GM12873 (cell line): Measurements from ENCODE around the gene WDR89.

ENCODE experiments used
- CTCF ChIP-seq: IDR thresholded peaks from 2 replicates; pipeline ENCODE4 v1.5.1; 2012; ENCODE audit warnings: low read depth, mild to moderate bottlenecking, moderate library complexity, low read length, control low read depth; ENCODE audit not compliant: insufficient read depth; ENCODE audit errors: missing control alignments

Gene WDR89

GRCh38 chr14:63666335-63666734 is 24.7 kb upstream of the WDR89 start:
- TF ChIP-seq CTCF, result no peak

GRCh38 chr14:63663428-63664341 is 22.0 kb upstream of the WDR89 start:
- no peak for TF ChIP-seq CTCF

GRCh38 chr14:63662776-63663175 is 21.1 kb upstream of the WDR89 start:
- no peak for TF ChIP-seq CTCF

- no peak for TF ChIP-seq CTCF
Observed at GRCh38 chr14:63659726-63660125, 18.1 kb upstream of the WDR89 start.

- no peak for TF ChIP-seq CTCF
Observed at GRCh38 chr14:63656194-63656593, 14.5 kb upstream of the WDR89 start.

DNA sequence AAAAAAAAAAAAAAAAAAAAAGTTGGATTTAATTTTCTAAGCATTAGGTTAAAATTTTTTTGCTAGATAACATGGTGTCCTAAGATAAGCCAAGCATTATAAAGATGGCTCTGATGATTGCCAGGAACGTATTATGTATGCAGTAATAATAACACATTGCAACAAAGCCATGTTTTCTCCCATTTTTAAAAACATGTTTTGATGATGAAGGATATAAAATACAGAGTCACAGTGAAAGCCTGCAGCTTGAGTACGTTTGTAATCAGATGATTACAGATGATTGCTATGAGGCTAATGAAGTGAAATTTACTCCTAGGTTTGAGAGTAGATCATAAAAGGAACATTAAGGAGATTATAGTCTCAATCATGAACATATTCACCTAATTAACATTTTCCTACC is 13.3 kb upstream of the WDR89 start:
- no peak for TF ChIP-seq CTCF

DNA sequence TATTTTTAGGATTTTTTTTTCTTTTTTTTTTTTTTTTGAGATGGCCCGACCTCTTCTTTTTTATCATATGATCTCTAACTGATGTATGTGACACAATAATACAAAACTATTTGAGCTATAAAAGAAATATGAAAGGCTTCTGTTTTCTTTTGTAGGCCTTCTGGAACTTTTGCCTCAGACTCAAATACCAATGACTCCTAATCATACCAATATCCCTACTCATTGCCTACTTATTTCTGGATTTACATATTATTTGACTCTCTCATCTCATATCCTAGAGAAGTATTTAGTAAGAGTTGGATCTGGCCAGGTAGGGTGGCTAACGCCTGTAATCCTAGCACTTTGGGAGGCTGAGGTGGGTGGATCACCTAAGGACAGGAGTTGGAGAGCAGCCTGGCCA is 12.7 kb upstream of the WDR89 start:
- TF ChIP-seq CTCF, result no peak
